Measurements from ENCODE around the gene MPDZ. TPM values are rescaled to one million over a fixed set of nuclear protein-coding genes. Genes with fewer than 3 reads are reported as not detected.

The MPDZ gene
- total RNA-seq, 1 donor: 66.6 TPM

- TF ChIP-seq, protein P1, sequence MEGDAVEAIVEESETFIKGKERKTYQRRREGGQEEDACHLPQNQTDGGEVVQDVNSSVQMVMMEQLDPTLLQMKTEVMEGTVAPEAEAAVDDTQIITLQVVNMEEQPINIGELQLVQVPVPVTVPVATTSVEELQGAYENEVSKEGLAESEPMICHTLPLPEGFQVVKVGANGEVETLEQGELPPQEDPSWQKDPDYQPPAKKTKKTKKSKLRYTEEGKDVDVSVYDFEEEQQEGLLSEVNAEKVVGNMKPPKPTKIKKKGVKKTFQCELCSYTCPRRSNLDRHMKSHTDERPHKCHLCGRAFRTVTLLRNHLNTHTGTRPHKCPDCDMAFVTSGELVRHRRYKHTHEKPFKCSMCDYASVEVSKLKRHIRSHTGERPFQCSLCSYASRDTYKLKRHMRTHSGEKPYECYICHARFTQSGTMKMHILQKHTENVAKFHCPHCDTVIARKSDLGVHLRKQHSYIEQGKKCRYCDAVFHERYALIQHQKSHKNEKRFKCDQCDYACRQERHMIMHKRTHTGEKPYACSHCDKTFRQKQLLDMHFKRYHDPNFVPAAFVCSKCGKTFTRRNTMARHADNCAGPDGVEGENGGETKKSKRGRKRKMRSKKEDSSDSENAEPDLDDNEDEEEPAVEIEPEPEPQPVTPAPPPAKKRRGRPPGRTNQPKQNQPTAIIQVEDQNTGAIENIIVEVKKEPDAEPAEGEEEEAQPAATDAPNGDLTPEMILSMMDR (IDR thresholded peaks at IDR 0.05; ENCODE audit: extremely low read depth, low read depth, low read length): no peak
- no peak overlapping the region for H3K27ac ChIP-seq (ENCODE audit: low read depth, low read length)
- no peaks in the 10 kb centered on the region for H4K20me1 ChIP-seq (ENCODE audit: insufficient read depth, low read length)
- no peak overlapping the region for H2AFZ ChIP-seq (ENCODE audit: low read length)
- H3K36me3 ChIP-seq (ENCODE audit: insufficient read depth, low read length): peaks cover 4% of the 10 kb centered on the region
- H3K9me3 ChIP-seq (ENCODE audit: low read depth, low read length): no peaks in the 10 kb centered on the region
- no peak for DNase-seq (ENCODE audit: insufficient read length, low spot score, missing footprints)
- H3K79me2 ChIP-seq (ENCODE audit: insufficient read depth, low read length): no peaks in the 10 kb centered on the region
- no peak overlapping the region for H3K4me3 ChIP-seq (ENCODE audit: insufficient read depth, low read length)
- H3K4me2 ChIP-seq (ENCODE audit: insufficient read depth, low read length): no peak overlapping the region
- H3K4me1 ChIP-seq (ENCODE audit: insufficient read depth, low read length): no peaks in the 10 kb centered on the region
- no peaks in the 10 kb centered on the region for H3K27me3 ChIP-seq (ENCODE audit: insufficient read depth, low read length)
Measured at GRCh38 chr9:13241283-13241682, 38.2 kb downstream of the MPDZ start.

GRCh38 chr9:13239660-13240059 lies 39.8 kb downstream of the MPDZ start:
- H2AFZ ChIP-seq (ENCODE audit: low read length): no peak overlapping the region
- H3K27ac ChIP-seq (ENCODE audit: low read depth, low read length): no peak overlapping the region
- no peaks in the 10 kb centered on the region for H3K9me3 ChIP-seq (ENCODE audit: low read depth, low read length)
- no peaks in the 10 kb centered on the region for H3K4me1 ChIP-seq (ENCODE audit: insufficient read depth, low read length)
- H3K79me2 ChIP-seq (ENCODE audit: insufficient read depth, low read length): no peaks in the 10 kb centered on the region
- TF ChIP-seq, protein P1 (IDR thresholded peaks at IDR 0.05; ENCODE audit: extremely low read depth, low read depth, low read length): no peak
- no peak overlapping the region for H3K4me3 ChIP-seq (ENCODE audit: insufficient read depth, low read length)
- H3K4me2 ChIP-seq (ENCODE audit: insufficient read depth, low read length): no peak overlapping the region
- H4K20me1 ChIP-seq (ENCODE audit: insufficient read depth, low read length): no peaks in the 10 kb centered on the region
- H3K36me3 ChIP-seq (ENCODE audit: insufficient read depth, low read length): no peaks in the 10 kb centered on the region
- H3K27me3 ChIP-seq (ENCODE audit: insufficient read depth, low read length): no peaks in the 10 kb centered on the region
- no peak for DNase-seq (ENCODE audit: insufficient read length, low spot score, missing footprints)

DNA sequence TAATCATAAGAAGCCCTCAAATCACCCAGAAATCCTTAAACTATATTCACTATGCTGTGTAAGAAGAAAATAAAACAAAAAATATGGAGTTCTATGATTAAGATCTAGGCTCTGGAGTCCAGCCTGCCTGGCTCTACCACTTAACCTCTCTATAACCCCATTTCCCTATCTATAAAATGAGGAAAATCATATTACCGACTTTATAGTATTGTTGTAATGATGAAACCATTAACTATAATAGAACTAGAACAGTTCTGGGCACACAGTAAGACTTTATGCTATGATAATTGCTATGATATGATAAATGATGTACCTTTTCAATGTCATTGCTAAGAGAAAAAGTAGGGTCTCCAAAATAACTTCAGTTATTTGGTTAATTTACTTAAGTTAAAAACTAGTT lies 40.3 kb downstream of the MPDZ start:
- no peak overlapping the region for H3K4me3 ChIP-seq (ENCODE audit: insufficient read depth, low read length)
- H3K27ac ChIP-seq (ENCODE audit: low read depth, low read length): no peak overlapping the region
- H3K9me3 ChIP-seq (ENCODE audit: low read depth, low read length): no peaks in the 10 kb centered on the region
- no peaks in the 10 kb centered on the region for H3K79me2 ChIP-seq (ENCODE audit: insufficient read depth, low read length)
- no peaks in the 10 kb centered on the region for H3K27me3 ChIP-seq (ENCODE audit: insufficient read depth, low read length)
- TF ChIP-seq, protein P1 (IDR thresholded peaks at IDR 0.05; ENCODE audit: extremely low read depth, low read depth, low read length): no peak
- DNase-seq (ENCODE audit: insufficient read length, low spot score, missing footprints): no peak
- no peaks in the 10 kb centered on the region for H4K20me1 ChIP-seq (ENCODE audit: insufficient read depth, low read length)
- no peak overlapping the region for H2AFZ ChIP-seq (ENCODE audit: low read length)
- no peaks in the 10 kb centered on the region for H3K36me3 ChIP-seq (ENCODE audit: insufficient read depth, low read length)
- H3K4me2 ChIP-seq (ENCODE audit: insufficient read depth, low read length): no peak overlapping the region
- no peaks in the 10 kb centered on the region for H3K4me1 ChIP-seq (ENCODE audit: insufficient read depth, low read length)

DNA sequence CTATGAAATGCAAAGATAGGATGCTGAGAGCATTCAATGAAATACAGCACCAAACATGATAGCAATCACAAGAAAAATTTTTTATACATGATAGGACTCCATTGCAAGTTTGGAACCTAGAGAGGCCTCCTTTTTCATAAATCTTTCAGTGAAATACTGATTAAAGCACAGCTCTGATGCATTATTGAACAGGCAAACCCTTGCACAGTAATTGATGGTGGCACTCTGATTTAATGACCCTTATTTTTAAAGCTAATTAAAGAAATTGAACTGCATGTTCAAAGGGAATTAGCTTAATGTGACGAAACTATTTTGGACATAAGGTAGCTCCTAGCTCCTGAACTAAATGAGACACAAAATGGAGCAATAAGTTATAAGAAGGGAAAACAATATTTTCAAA lies 44.6 kb downstream of the MPDZ start:
- Histone ChIP-seq H3K27me3 (ENCODE audit: insufficient read depth, low read length) (no peaks in the 10 kb centered on the region), H2AFZ (ENCODE audit: low read length) (no peak overlapping the region), H3K27ac (ENCODE audit: low read depth, low read length) (no peak overlapping the region), H3K4me1 (ENCODE audit: insufficient read depth, low read length) (no peaks in the 10 kb centered on the region), H3K79me2 (ENCODE audit: insufficient read depth, low read length) (no peaks in the 10 kb centered on the region), H3K4me3 (ENCODE audit: insufficient read depth, low read length) (no peak overlapping the region), H3K9me3 (ENCODE audit: low read depth, low read length) (no peaks in the 10 kb centered on the region), H3K4me2 (ENCODE audit: insufficient read depth, low read length) (no peak overlapping the region), H4K20me1 (ENCODE audit: insufficient read depth, low read length) (no peaks in the 10 kb centered on the region), H3K36me3 (ENCODE audit: insufficient read depth, low read length) (no peaks in the 10 kb centered on the region)
- TF ChIP-seq, protein P1 (IDR thresholded peaks at IDR 0.05; ENCODE audit: extremely low read depth, low read depth, low read length): no peak
- DNase-seq (ENCODE audit: insufficient read length, low spot score, missing footprints): no peak
